Measurements from ENCODE around the gene CRHBP. TPM values are rescaled to one million over a fixed set of nuclear protein-coding genes. Genes with fewer than 3 reads are reported as not detected.
"Not testable (repeated sequence)": the region's sequence is repeated elsewhere in the genome, so short reads cannot be mapped to it uniquely, and the experiment has no call there.

Gene CRHBP
- total RNA-seq, 1 donor from 2014 or later = 0.56 TPM

DNA sequence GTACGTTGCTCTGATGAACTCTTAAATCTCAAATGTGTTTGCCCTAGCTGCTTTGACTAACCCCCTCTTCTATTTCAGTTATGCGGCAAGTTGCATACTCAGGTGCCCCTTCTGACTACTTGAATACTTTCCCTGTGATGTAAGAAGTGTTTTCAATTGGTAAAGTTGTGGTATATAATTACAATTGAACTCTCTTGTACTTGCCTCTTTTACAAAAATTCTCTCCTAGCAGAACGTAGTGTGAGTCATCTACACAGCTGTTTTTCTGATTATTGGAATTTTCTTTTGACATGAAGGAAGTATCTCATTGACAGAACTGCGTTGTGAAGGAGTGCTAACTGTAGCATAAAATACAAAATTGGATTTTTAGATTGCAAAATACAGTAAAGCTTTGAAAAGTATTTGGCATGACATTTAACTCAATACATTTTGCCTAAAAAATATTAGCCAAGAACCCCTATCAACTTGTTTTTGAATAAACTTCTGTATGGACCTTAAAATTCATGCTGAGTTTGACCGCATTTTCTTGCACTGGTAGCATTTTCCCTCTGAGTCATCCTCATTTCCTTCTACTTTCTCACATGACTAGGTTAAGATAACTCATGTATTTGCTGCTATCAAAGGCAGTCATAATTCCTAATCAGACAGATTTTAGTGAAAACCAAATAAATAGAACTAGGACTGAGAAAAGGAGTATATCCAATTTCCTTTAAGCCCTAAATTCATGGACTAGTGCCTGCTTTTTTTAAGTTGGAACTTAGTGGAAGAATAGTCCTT, 6.3 kb downstream of the CRHBP start:
- intact Hi-C loops (cut with micrococcal nuclease) = no loop called here

DNA sequence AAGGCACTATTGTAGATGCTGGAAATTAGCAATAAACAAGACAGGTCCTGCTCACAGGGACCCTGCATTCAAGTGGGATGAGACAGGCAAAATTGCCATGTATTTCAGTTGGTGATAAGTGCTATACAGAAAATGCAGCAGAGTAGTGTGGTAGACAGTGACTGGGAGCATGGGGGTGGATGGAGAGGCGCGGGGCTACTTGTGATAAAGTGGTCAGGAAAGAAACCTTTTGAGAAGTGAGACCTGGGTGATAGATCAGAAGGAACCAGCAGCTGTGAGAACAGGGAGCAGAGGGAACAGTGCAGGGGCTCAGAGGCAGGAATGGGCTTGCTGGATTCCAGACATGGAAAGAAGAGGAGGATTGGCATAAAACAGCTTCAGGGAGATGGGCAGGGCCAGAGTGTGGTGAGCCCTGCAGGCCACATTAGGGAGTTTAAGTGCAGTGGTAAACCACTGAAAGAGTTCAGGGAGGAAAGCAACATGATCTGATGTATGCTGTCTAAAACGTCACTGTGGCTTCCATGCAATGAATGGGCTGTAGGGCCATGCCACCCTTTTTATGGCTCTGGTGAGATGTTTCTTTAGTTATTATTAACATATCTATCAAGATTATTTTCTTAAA, 7.3 kb downstream of the CRHBP start:
- intact Hi-C loops (cut with micrococcal nuclease) = no loop called here

DNA sequence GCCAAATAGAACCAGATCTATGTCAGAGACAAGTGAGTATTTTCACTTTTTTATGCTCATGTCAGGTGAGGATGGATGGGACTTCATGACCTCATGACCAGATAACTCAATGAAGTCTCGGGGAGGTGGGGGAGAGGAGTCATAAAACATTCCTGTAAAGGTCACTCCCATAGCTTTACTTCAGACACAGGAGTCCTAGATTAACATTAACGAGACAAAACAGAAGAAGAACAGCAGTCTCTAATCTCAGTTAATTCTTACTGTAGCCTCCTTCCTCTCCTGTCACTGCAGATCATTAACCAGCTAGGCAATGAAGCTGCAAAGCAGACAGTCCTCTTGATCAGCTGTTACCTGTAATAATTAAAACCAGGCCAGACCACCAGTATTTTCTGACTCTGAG, 11.2 kb downstream of the CRHBP start:
- intact Hi-C loops (cut with micrococcal nuclease) = no loop called here

DNA sequence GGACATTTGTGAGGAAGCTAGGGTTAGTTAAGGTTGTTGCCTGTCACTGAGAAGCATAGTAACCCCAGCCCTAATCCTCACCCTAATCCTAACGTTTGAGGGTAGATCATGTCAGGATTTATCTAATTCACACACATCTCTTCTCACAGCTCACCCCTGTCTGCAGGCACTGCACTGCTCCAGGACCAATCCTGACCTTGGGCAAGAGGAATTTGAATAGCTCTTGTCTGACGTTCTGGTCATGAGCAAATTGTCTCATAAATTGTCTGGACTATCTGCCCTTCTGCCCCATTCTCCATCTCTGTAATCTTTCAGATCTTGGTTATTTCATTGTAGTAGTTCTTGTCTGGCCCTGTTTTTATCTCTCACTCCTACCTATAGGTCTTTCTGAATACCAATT, 18.7 kb downstream of the CRHBP start:
- intact Hi-C loops (cut with micrococcal nuclease) = no loop called here

DNA sequence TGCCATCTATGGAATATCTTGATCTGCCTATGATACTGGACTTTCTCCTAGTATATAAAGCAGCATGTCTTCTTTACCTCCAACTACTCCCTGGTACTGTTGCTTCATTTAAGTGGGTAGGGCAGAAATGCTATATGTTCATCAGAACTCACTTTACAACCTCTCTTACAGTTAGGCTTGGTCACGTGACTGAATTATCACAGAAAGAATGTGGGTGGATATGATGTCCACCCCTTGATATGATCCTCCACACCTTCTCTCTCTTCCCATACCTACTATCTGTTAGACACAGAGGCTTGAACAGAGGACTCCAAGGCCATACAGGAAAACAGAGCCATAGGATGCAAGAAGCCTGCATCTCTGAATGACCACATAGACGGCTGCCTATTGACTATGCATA, 19.8 kb downstream of the CRHBP start:
- intact Hi-C loops (cut with micrococcal nuclease) = no loop called here

DNA sequence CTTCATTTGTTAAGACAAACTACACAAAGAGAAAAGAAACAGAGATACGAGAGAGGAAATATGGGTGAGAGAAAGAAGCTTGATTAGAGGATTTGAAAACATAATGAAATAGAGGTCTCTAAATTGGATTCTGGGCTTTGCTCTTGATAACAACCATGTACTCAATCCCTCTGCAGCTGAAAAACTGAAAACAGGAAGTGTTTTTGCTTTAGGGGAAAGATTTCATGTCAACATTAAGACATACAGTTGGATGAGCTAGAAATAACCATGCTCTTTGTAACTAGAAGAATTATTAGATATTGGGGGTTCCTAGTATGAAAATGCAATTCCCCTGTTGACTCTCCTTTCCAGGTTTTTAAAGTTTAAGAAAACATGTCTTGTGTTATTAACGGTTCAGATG, 21.9 kb downstream of the CRHBP start:
- intact Hi-C loops (cut with micrococcal nuclease) = no loop called here

DNA sequence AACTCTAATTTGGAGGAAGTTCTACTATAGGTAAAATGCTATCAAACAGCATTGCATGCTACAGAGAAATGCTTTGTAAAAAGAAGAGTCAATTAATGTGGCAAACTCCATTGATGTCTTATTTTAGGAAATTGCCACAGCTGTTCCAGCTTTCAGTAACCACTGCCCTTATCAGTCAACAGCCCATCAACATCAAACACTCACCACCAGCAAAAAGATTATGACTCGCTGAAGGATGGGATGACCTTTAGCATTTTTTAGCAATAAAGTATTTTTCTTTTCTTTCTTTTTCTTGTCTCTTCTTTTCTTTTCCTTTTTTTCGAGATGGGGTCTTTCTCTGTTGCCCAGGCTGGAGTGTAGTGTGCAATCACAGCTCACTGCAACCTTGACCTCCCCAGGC, 26.0 kb downstream of the CRHBP start:
- intact Hi-C loops (cut with micrococcal nuclease) = no loop called here

DNA sequence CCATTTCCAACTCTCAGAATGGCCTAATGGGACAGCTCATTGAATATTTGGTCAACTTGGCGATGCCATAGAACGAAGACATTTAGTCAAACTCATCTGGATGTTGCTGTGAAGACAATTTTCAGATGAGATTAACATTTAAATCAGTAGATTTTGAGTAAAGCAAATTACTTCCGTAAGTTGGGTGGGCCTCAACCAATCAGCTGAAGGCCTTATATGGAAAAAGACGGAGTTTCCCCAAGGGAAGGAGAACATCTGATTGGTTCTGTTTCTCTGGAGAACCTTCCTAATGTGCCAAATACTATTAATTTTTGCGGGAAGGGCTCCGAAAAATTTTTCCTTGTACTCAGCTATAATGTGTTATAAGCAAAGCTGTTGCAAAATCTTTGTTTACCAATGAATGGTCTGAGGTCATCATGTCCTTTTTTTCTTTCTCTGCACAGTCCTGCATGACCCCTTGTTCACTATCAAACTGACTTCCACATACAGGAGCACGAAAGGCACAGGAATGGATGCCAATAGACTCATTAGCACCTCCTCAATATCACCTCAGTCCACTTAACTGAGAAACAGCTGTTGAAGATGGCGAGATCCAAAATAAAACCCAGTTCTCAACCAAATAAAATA, 27.8 kb downstream of the CRHBP start:
- intact Hi-C loops (cut with micrococcal nuclease) = no loop called here

DNA sequence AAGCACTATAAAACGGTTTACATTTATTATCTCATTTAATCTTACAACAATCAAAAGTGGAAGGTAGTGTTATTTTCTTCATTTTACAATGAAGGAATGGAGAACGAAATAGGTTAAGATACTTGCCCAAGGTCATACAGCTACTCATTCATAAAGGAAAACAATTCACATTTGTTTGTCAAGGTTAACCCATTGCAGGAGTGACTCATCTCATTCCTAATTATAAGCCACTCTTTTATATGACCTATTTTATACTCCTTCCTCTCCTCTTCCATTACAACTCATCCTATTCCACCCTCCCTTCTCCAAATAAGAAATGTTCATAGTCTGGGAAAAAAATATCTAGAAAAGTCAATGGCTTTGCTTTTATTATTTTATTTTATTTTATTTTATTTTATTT, 29.6 kb downstream of the CRHBP start:
- intact Hi-C loops (cut with micrococcal nuclease) = no loop called here

DNA sequence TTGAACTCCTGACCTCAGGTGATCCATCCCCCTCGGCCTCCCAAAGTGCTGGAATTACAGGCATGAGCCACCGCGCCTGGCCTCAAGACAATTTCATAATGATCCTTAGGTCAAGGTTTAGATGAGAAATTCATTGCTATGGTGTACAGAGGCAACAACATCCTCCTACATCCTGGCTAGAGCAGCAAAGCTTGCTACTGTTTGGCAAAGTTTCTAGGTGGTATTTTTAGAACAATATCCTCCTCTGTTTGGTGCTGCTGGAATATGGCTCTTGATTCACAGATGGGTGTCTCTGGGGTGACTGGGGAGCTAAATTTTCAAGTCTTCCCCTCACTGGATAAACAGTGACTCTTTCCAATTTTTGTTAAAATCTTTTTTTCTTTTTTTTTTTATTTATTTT, 30.6 kb downstream of the CRHBP start:
- intact Hi-C loops (cut with micrococcal nuclease) = no loop called here

DNA sequence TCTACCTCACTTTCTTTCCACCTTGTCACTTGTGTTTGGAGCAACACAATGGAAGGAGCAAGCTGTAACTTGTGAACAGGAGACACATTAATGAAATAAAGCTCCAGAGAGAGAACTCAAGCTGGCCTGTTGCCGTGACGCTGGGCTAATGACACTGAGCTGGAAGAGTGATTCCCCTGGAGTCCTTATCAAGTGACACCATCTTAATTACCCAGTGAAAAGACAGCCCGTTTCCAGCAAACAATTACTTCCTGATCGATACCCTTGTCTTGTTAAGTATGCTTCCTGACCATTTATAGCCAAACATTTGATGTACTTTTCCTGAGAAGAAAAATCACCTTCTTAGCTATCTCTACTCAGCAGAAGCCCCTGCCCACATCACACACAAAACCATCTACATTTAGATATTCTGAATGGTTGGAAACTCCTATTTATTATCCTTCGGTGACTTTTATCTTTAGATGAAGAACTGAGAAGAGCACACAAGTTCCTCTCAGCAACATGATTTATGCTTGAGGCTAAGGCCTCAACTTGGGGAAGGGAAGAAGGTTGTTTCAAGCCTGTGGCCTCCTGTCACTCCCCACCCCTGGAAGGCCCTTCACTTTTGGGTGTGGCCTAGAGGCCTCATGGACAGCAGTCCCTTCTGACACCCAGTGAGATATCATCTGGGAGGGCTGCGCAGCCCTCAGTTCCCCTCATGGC, 34.1 kb downstream of the CRHBP start:
- intact Hi-C loops (cut with micrococcal nuclease) = no loop called here

DNA sequence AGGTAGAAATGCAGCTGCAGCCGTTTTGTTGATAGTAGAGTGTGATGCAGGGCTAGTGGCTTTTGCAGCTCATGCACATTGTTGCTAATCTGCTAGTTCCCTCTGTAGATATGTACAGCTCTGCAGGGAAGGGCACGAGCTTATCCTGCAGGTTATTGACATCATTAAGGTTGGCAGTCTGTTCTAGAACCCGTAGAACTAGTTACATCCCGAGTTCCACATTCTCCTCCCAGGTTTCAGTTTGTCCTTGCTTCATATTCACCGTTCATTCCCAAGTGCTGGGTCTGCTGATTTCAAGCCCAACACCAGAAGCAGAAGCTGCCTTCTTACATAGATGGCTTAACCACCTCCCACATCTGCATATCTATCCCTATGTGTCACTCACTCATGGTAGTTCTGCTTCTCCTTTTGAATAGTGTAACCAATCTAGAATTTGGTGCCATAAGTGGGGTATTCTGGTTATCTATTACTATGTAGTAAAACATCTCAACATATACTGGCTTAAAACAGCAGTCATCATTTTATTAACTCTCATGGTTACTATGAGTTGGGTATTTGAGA, 38.1 kb downstream of the CRHBP start:
- intact Hi-C loops (cut with micrococcal nuclease) = no loop called here

DNA sequence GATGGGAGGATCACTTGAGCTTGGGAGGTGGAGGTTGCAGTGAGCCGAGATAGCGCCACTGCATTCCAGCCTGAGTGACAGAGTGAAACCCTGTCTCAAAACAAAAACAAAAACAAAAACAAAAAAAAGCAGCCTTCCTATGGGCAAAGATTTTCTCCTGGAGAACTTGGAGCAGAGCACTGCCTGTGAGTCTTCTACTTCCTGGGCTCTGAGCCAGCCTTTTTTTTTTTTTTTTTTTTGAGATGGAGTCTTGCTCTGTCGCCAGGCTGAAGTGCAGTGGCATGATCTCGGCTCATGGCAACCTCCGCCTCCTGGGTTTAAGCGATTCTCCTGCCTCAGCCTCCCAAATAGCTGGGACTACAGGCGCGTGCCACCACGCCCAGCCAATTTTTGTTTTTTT, 40.6 kb downstream of the CRHBP start:
- intact Hi-C loops (cut with micrococcal nuclease) = not testable (repeated sequence)

DNA sequence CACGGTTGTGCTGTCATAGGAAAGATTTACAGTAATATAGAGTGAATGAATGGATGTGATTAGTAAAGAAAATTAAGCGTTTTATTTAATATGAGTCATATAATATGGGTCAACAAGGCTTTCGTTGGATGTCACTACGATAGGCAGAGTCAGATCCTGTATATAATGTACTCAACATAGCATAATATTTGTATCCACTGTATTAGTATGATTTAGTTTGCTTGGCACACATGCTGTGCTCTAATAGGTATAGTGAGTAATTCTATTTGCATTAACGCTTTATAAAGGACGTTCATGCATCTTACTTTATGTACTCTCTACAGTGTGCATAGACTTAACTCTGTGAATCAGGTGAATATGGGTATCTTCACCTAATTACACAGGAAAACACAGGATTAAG, 41.5 kb downstream of the CRHBP start:
- intact Hi-C loops (cut with micrococcal nuclease) = no loop called here

DNA sequence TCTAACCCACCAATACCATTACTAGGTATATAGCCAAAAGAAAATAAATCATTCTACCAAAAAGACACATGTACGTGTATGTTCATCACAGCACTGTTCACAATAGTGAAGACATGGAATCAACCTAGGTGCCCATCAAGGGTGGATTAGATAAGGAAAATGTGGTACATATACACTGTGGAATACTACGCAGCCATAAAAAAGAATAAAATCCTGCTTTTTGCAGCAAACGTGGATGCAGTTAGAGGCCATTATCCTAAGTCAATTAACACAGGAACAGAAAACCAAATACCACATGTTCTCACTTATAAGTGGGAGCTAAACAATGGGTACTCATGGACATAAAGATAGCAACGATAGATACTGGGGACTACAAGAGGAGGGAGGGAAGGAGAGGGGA, 45.4 kb downstream of the CRHBP start:
- intact Hi-C loops (cut with micrococcal nuclease) = not testable (repeated sequence)

DNA sequence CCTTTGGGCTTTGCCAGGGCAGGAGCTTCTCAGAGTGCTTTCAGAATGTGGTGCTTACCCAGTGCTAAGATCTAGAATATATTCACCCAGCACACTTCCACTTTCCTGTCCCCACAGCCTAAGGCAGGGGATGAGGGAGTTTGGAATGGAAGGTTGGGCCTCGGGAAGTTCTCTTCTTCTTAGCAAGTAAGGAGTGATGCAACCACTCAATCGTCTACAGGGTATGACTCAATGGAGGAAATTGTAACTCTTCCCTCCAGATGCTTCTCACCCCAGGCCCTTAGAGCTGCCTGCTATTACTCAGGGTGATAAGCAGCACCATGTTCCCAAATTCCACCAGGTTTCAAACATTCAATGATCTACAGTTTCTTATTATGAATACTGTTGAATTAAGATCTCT, 46.6 kb downstream of the CRHBP start:
- intact Hi-C loops (cut with micrococcal nuclease) = no loop called here

DNA sequence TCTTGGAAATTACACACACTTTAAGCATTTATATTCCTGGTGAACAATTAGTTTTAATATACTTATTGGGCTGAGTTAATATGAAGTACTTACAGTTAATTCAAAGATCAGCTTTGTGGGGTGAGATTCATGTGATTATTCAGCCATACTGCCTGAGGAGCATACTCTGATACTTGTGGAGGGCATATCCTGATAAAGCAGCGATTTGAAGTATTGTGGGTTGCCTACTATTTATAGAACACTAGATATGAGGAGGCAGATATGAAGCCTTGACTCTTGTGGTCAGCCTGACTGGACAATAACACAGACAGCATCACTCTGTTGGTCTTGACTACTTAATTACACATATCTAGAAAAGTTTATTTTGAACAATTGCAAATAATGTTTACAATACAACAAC, 50.4 kb downstream of the CRHBP start:
- intact Hi-C loops (cut with micrococcal nuclease) = no loop called here

DNA sequence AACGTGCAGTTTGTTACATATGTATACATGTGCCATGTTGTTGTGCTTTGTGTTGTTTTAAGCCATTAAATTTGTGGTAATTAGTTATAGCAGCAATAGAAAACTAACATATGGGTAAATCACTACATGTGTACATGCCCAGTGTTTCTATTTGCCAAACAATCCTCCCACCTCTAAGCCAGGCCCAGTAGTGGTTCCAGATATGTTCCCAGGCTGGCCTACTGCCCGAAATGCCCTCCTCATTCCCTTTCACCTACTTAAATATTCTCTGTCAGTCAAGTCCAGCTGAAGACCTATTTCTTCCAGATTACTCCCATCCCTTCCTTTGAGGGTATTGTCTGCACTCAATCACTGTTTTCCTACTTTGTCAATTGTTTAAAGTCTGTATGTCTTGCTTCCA, 53.3 kb downstream of the CRHBP start:
- intact Hi-C loops (cut with micrococcal nuclease) = no loop called here

DNA sequence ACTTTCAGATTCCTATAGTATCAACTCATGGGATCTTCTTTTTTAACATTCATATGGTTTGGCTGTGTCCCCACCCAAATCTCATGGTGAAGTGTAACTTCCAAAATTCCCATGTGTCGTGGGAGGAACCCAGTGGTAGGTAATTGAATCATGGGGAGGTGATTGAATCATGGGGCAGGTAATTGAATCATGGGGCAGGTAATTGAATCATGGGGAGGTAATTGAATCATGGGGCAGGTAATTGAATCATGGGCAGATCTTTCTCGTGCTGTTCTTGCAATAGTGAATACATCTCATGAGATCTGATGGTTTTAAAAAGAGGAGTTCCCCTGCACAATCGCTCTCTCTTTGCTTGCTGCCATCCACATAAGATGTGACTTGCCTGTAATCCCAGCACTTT, 55.6 kb downstream of the CRHBP start:
- intact Hi-C loops (cut with micrococcal nuclease) = no loop called here

DNA sequence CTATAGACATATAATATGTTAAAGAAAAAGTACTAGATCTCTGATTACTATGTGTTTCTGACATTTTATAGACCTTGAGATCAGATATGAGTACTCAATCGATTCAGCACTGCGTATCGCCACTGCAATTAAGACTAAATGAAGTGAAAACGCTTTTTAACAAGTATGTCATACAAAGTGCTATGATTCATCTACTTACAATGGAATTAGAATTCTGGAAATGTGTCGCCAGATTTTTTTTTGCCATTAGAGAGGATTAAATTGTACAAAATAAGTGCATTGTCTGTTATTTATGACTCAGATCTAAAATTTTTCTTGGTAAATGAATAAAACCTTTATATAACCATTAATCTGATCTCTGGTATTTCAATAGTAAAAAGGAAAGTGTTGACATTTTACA, 57.4 kb downstream of the CRHBP start:
- intact Hi-C loops (cut with micrococcal nuclease) = no loop called here

DNA sequence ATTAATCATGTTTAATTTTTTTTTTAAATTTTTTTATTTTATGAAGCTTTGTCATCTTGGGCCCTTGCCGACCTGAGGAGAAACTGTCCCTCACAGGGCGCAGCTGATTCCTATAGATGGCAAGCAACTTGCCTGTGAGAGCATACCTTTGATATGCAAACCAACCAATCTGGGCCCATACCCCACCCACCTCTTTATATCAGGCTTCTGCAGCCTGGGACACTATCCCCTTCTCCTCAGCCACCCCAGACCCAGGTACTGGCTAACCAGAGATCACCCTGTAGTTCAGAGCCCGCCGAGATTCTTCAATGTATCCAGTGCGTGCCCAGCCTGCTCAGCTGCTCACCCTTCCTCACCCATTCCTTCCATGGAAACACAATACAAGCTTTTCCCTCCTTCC, 58.7 kb downstream of the CRHBP start:
- intact Hi-C loops (cut with micrococcal nuclease) = no loop called here

DNA sequence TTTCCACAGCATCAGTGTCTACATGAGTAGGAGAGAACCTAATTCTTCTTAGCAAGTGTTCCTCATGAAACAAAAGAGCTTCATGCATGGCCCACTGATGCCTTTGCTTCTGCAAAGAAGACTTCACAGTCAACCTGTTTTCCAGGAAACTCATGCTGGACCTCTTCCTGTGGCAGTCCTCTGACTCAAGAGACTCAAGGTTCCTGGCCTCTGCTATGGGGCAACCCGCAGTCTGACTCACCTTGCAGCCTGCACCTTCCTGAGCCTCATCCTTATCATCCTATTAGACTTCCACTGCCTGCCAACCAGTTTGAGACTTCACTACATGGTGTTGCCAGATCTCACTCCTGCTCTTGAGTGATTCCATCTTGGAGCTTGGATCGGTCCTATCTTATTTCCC, 59.8 kb downstream of the CRHBP start:
- intact Hi-C loops (cut with micrococcal nuclease) = no loop called here

All from T-helper 1 cell treated with Interleukin-12 subunit alpha and Interleukin-12 subunit beta and Interleukin-4 antibody, amounts not matched to agents 30 ng/mL and 1 ng/mL, for 36 hours (primary cell).